Neutrophil (primary cell): ENCODE measurements around the gene C1GALT1C1L.
A peak's percentile ranks its signal among the peaks of the same experiment; 100 is the strongest.
"Not testable (repeated sequence)": the region's sequence is repeated elsewhere in the genome, so short reads cannot be mapped to it uniquely, and the experiment has no call there.

ENCODE experiments used
- H3K27ac ChIP-seq: fragments of 200-600 bp; sonication (generic); 2 replicates; pipeline ENCODE4 v1.5.1; 2016; ENCODE audit warnings: mild to moderate bottlenecking, moderate library complexity
- H3K27me3 ChIP-seq: fragments of 200-600 bp; sonication (generic); 2 replicates; pipeline ENCODE4 v1.6.0; 2016; ENCODE audit warnings: mild to moderate bottlenecking
- H3K36me3 ChIP-seq: fragments of 200-600 bp; sonication (generic); 2 replicates; pipeline ENCODE4 v1.5.1; 2017
- H3K4me1 ChIP-seq, 2 experiments: fragments of 200-600 bp in 1 of 2; sonication (generic) in 1 of 2; 1 replicate in 1 of 2; 2 replicates in 1 of 2; pipeline versions ENCODE4 v1.5.1 to v1.6.1; 2013 to 2016; ENCODE audit warnings: low read depth in 1 of 2, low read length in 1 of 2, mild to moderate bottlenecking in 1 of 2, moderate library complexity in 1 of 2; ENCODE audit not compliant: control insufficient read depth in 1 of 2, insufficient read depth in 1 of 2
- H3K4me3 ChIP-seq, 2 experiments: fragments of 200-600 bp in 1 of 2; sonication (generic) in 1 of 2; 1 replicate in 1 of 2; 2 replicates in 1 of 2; pipeline ENCODE4 v1.5.1; 2013 to 2016; ENCODE audit warnings: low read depth in 1 of 2, low read length in 1 of 2, mild to moderate bottlenecking in 1 of 2, moderate library complexity in 1 of 2
- H3K9me3 ChIP-seq: fragments of 200-600 bp; sonication (generic); 2 replicates; pipeline ENCODE4 v1.5.1; 2016
- TF ChIP-seq, protein P1 (sequence below): fragments of 200-600 bp; sonication (generic); IDR thresholded peaks from 2 replicates; pipeline ENCODE4 v1.5.1; 2016; ENCODE audit warnings: antibody characterized with exemption

C1GALT1C1L gene

GRCh38 chr2:43643680-43644079 lies 32.5 kb downstream of the C1GALT1C1L start:
- Histone ChIP-seq H3K4me3 (no peak overlapping the region), H3K4me1 (no peaks in the 10 kb centered on the region), H3K27me3 (peaks cover 34% of the 10 kb centered on the region), H3K27ac (no peak overlapping the region), H3K9me3 (no peaks in the 10 kb centered on the region), H3K36me3 (no peaks in the 10 kb centered on the region)
- TF ChIP-seq, protein P1, sequence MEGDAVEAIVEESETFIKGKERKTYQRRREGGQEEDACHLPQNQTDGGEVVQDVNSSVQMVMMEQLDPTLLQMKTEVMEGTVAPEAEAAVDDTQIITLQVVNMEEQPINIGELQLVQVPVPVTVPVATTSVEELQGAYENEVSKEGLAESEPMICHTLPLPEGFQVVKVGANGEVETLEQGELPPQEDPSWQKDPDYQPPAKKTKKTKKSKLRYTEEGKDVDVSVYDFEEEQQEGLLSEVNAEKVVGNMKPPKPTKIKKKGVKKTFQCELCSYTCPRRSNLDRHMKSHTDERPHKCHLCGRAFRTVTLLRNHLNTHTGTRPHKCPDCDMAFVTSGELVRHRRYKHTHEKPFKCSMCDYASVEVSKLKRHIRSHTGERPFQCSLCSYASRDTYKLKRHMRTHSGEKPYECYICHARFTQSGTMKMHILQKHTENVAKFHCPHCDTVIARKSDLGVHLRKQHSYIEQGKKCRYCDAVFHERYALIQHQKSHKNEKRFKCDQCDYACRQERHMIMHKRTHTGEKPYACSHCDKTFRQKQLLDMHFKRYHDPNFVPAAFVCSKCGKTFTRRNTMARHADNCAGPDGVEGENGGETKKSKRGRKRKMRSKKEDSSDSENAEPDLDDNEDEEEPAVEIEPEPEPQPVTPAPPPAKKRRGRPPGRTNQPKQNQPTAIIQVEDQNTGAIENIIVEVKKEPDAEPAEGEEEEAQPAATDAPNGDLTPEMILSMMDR = no peak

DNA sequence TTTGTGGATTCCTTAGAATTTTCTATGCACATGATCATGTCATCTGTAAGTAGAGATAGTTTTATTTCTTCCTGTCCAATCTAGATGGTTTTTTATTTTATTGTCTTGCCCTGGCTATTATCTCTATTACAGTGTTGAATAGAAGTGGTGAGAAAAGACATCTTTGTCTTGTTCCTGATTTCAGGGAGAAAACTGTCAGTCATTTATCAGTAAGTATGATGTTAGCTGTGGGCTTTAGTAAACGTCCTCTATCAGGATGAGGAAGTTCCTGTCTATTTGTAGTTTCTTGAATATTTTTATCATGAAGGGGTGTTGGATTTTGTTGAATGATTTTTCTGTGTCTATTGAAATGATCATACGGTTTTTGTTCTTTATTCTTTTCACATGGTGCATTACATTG lies 33.9 kb downstream of the C1GALT1C1L start:
- peaks cover 47% of the 10 kb centered on the region for H3K27me3 ChIP-seq
- H3K9me3 ChIP-seq = no peaks in the 10 kb centered on the region
- TF ChIP-seq, protein P1 = no peak
- H3K4me3 ChIP-seq = no peak overlapping the region
- no peak overlapping the region for H3K27ac ChIP-seq
- H3K4me1 ChIP-seq = peaks cover 5 to 6% of the 10 kb centered on the region in 2 experiments
- no peaks in the 10 kb centered on the region for H3K36me3 ChIP-seq

GRCh38 chr2:43637030-43637803 lies 39.0 kb downstream of the C1GALT1C1L start, which contains the start of gene PLEKHH2:
Gene PLEKHH2, plus strand, starts transcription at chr2:43637260. Its CDS starts 7,414 bp downstream, at chr2:43644674.
- H3K27ac ChIP-seq = no peak within 1 kb of the TSS
- peaks cover 72% of the 10 kb centered on the region for H3K27me3 ChIP-seq
- H3K4me3 ChIP-seq = peak within 1 kb of the TSS; percentile 39 to 54

DNA sequence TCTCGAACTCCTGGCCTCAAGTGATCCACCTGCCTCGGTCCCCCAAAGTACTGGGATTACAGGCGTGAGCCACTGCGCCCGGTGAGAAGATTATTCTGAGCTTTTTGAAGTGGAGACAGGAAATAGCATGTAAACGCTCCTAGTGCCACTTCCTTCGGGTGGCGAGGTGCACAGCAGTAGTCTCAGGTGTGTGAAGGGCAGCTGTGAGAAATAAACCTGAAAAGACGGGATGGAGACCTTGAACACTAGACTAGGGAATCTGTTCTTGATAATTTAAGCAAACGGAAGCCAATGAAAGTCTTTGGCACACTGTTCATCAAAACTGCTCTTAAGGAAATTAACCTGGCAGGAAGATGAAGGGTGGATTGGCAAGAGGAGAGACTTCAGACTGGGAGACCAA lies 39.6 kb downstream of the C1GALT1C1L start:
- Histone ChIP-seq H3K9me3 (no peaks in the 10 kb centered on the region), H3K27me3 (peaks cover 78% of the 10 kb centered on the region), H3K4me3 (peak overlapping the region; percentile 39 to 54), H3K27ac (no peak overlapping the region), H3K36me3 (no peaks in the 10 kb centered on the region), H3K4me1 (peaks cover 12 to 15% of the 10 kb centered on the region in 2 experiments)
- TF ChIP-seq, protein P1 = no peak

More at GRCh38 chr2:43637030-43637803, 39.0 kb downstream of the C1GALT1C1L start, which contains the start of gene PLEKHH2:
- H3K4me1 ChIP-seq = peaks cover 12 to 15% of the 10 kb centered on the region in 2 experiments
- TF ChIP-seq, protein P1 = no peak
- H3K9me3 ChIP-seq = no peaks in the 10 kb centered on the region
- H3K36me3 ChIP-seq = no peaks in the 10 kb centered on the region

GRCh38 chr2:43636153-43636552 lies 40.1 kb downstream of the C1GALT1C1L start:
- not testable (repeated sequence) for H3K4me3 ChIP-seq, H3K27ac ChIP-seq, H3K9me3 ChIP-seq, H3K36me3 ChIP-seq
- Histone ChIP-seq H3K27me3 (peaks cover 83% of the 10 kb centered on the region), H3K4me1 (peaks cover 12 to 15% of the 10 kb centered on the region in 2 experiments)

GRCh38 chr2:43634604-43635306 lies 41.5 kb downstream of the C1GALT1C1L start:
- Histone ChIP-seq H3K4me3 (no peak overlapping the region), H3K27ac (no peak overlapping the region), H3K9me3 (no peaks in the 10 kb centered on the region), H3K36me3 (no peaks in the 10 kb centered on the region), H3K27me3 (peaks cover 95% of the 10 kb centered on the region), H3K4me1 (peaks cover 12 to 15% of the 10 kb centered on the region in 2 experiments)
- TF ChIP-seq, protein P1 = no peak
